GM12878 (cell line): ENCODE results near the gene SFSWAP. TPM values are rescaled to one million over a fixed set of nuclear protein-coding genes. Genes with fewer than 3 reads are reported as not detected.
A peak's percentile ranks its signal among the peaks of the same experiment; 100 is the strongest.

Experiments
- ATAC-seq: fragments of 200-7000 bp; cut with Tn5 transposase; 3 replicates; pipeline ENCODE4 v1.9.1; 2020; ENCODE audit warnings: mild to moderate bottlenecking, moderate library complexity
- BruUV-seq: library from RNA; stranded (reverse); fragments of 400-500 nt; replicated peaks from 2 replicates; lab custom pipeline; 2021; lab: Mats Ljungman, UMichigan
- CTCF ChIA-PET: fragments of 300-600 bp; sonication (Branson Sonifier 250); formaldehyde crosslinking; extraction: SDS; loops from one replicate; lab custom pipeline; 2021; ENCODE audit warnings: inconsistent platforms; lab: Yijun Ruan, JAX
- POLR2A ChIA-PET: fragments of 350-600 bp; formaldehyde crosslinking; extraction: SDS; loops from one replicate; lab custom pipeline; 2021; ENCODE audit warnings: inconsistent platforms; lab: Charles Lee
- RAD21 ChIA-PET: fragments of 300-600 bp; sonication (Branson Sonifier 250); formaldehyde crosslinking; loops from one replicate; lab custom pipeline; 2023; ENCODE audit warnings: antibody characterized with exemption; ENCODE audit not compliant: unreplicated experiment; lab: Charles Lee
- SMC1A ChIA-PET: fragments of 300-600 bp; sonication (Branson Sonifier 250); formaldehyde crosslinking; loops from one replicate; lab custom pipeline; 2023; ENCODE audit not compliant: unreplicated experiment, uncharacterized antibody; lab: Charles Lee
- DNase-seq: peaks from one replicate; pipeline ENCODE4 v3.0.0-alpha.2; 2011; ENCODE audit warnings: low read depth, low spot score
- FAIRE-seq: peaks from 3 replicates; lab custom pipeline; 2011; peaks lifted over from hg19 to GRCh38; lab: Jason Lieb, UNC
- H2AFZ ChIP-seq: 2 replicates; pipeline ENCODE4 v1.6.0; 2011; ENCODE audit warnings: low read depth, low read length, control low read depth; ENCODE audit not compliant: control insufficient read depth
- H3K27ac ChIP-seq: 2 replicates; pipeline ENCODE4 v1.5.1; 2011; ENCODE audit warnings: control low read depth; ENCODE audit not compliant: control insufficient read depth, insufficient read depth
- H3K27me3 ChIP-seq, 2 experiments: replicated peaks in 1 of 2; 2 replicates each; pipeline versions ENCODE4 v1.6.0 to v1.6.1; 2011; ENCODE audit warnings: low read length in 1 of 2; ENCODE audit not compliant: control insufficient read depth in 2 of 2, insufficient read depth in 2 of 2
- H3K36me3 ChIP-seq, 2 experiments: 2 replicates each; pipeline ENCODE4 v1.5.1; 2011; ENCODE audit warnings: low read length in 1 of 2; ENCODE audit not compliant: control insufficient read depth in 2 of 2, insufficient read depth in 2 of 2
- H3K4me1 ChIP-seq: 2 replicates; pipeline ENCODE4 v1.6.1; 2011; ENCODE audit warnings: mild to moderate bottlenecking, low read length, moderate library complexity, mixed read lengths; ENCODE audit not compliant: control insufficient read depth, insufficient read depth
- H3K4me2 ChIP-seq: 2 replicates; pipeline ENCODE4 v1.6.0; 2011; ENCODE audit warnings: control low read depth; ENCODE audit not compliant: control insufficient read depth, insufficient read depth
- H3K4me3 ChIP-seq: fragments of 200-600 bp; sonication (generic); 2 replicates; pipeline ENCODE4 v1.5.1; 2016
- H3K79me2 ChIP-seq: 2 replicates; pipeline ENCODE4 v1.6.0; 2011; ENCODE audit warnings: low read length; ENCODE audit not compliant: control insufficient read depth, insufficient read depth
- H3K9ac ChIP-seq: 2 replicates; pipeline ENCODE4 v1.8.0; 2011; ENCODE audit warnings: low read length, control low read depth, mixed read lengths; ENCODE audit not compliant: control insufficient read depth, insufficient read depth
- H3K9me3 ChIP-seq: replicated peaks from 3 replicates; pipeline ENCODE4 v1.5.1; 2011; ENCODE audit warnings: mild to moderate bottlenecking, low read length; ENCODE audit not compliant: control insufficient read depth, insufficient read depth
- H4K20me1 ChIP-seq: 2 replicates; pipeline ENCODE4 v1.6.0; 2011; ENCODE audit not compliant: control insufficient read depth, insufficient read depth
- BHLHE40 ChIP-seq, 2 experiments: fragments of 450-650 bp in 1 of 2; IDR thresholded peaks; 2 replicates each; pipeline ENCODE4 v1.6.1; 2011 to 2017; ENCODE audit warnings: low read depth in 2 of 2, borderline replicate concordance in 1 of 2, improper control_type of control experiment in 1 of 2, low read length in 1 of 2, mild to moderate bottlenecking in 1 of 2
- CBX5 ChIP-seq: sonication (generic); IDR thresholded peaks from 2 replicates; pipeline ENCODE4 v1.6.1; 2016; ENCODE audit warnings: low read depth, moderate library complexity, mild to moderate bottlenecking, inconsistent platforms
- CHD4 ChIP-seq: fragments of 200-600 bp; sonication (generic); IDR thresholded peaks from 2 replicates; pipeline ENCODE4 v1.6.1; 2016; ENCODE audit warnings: mild to moderate bottlenecking
- CREM ChIP-seq: IDR thresholded peaks from 2 replicates; pipeline ENCODE4 v1.6.1; 2014; ENCODE audit warnings: antibody characterized with exemption, low read depth
- EED ChIP-seq: sonication (generic); IDR thresholded peaks from 2 replicates; pipeline ENCODE4 v1.6.1; 2016; ENCODE audit warnings: antibody characterized with exemption, low read depth
- IRF4 ChIP-seq: IDR thresholded peaks from 2 replicates; pipeline ENCODE4 v1.6.1; 2011; ENCODE audit warnings: low read depth, low read length
- MXI1 ChIP-seq: fragments of 150-350 bp; IDR thresholded peaks from 2 replicates; pipeline ENCODE4 v1.6.1; 2011; ENCODE audit warnings: low read depth, mild to moderate bottlenecking, inconsistent platforms, low read length, improper control_type of control experiment
- MYB ChIP-seq: fragments of 150-350 bp; IDR thresholded peaks from 2 replicates; pipeline ENCODE4 v1.6.1; 2014; ENCODE audit warnings: mild to moderate bottlenecking, low read depth, low read length, borderline replicate concordance
- NBN ChIP-seq: fragments of 450-650 bp; IDR thresholded peaks from 2 replicates; pipeline ENCODE4 v1.6.1; 2016
- NR2C1 ChIP-seq: fragments of 450-650 bp; IDR thresholded peaks from 2 replicates; pipeline ENCODE4 v1.6.1; 2017; ENCODE audit warnings: antibody characterized with exemption, mild to moderate bottlenecking, moderate library complexity
- NR2C2 ChIP-seq: IDR thresholded peaks from 2 replicates; pipeline ENCODE4 v1.6.1; 2011; ENCODE audit warnings: borderline replicate concordance, low read depth; ENCODE audit not compliant: control insufficient read depth, insufficient read length
- NR2F1 ChIP-seq: fragments of 450-650 bp; conservative IDR thresholded peaks from 2 replicates; pipeline ENCODE4 v1.6.1; 2017; ENCODE audit warnings: mild to moderate bottlenecking
- RBBP5 ChIP-seq: fragments of 200-600 bp; sonication (generic); conservative IDR thresholded peaks from 2 replicates; pipeline ENCODE4 v1.6.1; 2016
- SMAD1 ChIP-seq: fragments of 450-650 bp; IDR thresholded peaks from 2 replicates; pipeline ENCODE4 v1.6.1; 2018; ENCODE audit warnings: mild to moderate bottlenecking, low read depth; ENCODE audit not compliant: partially characterized antibody
- SMARCA5 ChIP-seq: fragments of 450-650 bp; IDR thresholded peaks from 2 replicates; pipeline ENCODE4 v1.6.1; 2017; ENCODE audit warnings: mild to moderate bottlenecking
- SRF ChIP-seq, 2 experiments: IDR thresholded peaks; 2 replicates each; pipeline ENCODE4 v1.6.1; 2011; ENCODE audit warnings: low read depth in 2 of 2, low read length in 2 of 2, mild to moderate bottlenecking in 1 of 2, moderate library complexity in 1 of 2
- YY1 ChIP-seq: IDR thresholded peaks from 2 replicates; pipeline ENCODE4 v1.6.1; 2011; ENCODE audit warnings: low read depth, mild to moderate bottlenecking, low read length
- WGBS: methylation state at CpG from one replicate; pipeline ENCODE4 v1.1.6; 2016; ENCODE audit warnings: low lambda C conversion rate; ENCODE audit not compliant: insufficient replicate concordance, insufficient coverage; ENCODE audit errors: missing lambda C conversion rate; 5-methylcytosine and 5-hydroxymethylcytosine counted together
- in situ Hi-C: fragments of 300-500 bp; cut with MboI; formaldehyde crosslinking; loops from 9 replicates; pipeline ENCODE4 v1.14.3; 2018; ENCODE audit warnings: mixed read lengths
- intact Hi-C: fragments of 100-400 bp; cut with micrococcal nuclease; formaldehyde crosslinking; loops from one replicate; pipeline ENCODE4 v1.14.2; 2022; ENCODE audit not compliant: unreplicated experiment
- polyA plus RNA-seq, 11 experiments: library from polyadenylated mRNA; depleted of rRNA in 4 of 11; unstranded in 6 of 11; stranded (reverse) in 5 of 11; fragments of >200 nt; fragmentation: Nextera tagmentation in 4 of 11; fragmentation: Illumina TruSeq in 1 of 11; extraction: Ambion mirVana in 4 of 11; extraction: Trizol in 1 of 11; gene quantifications; 1 replicate in 1 of 11; 2 replicates in 10 of 11; pipeline versions ENCODE4 v1.2.1 to v1.2.3, GENCODE V29; 2011 to 2016; ENCODE audit warnings: inconsistent platforms in 2 of 11, missing spikeins in 2 of 11, low read depth in 1 of 11
- total RNA-seq, 4 experiments: library from RNA; depleted of rRNA in 3 of 4; stranded (reverse); fragments of >200 nt in 3 of 4; fragmentation: Illumina TruSeq in 1 of 4; extraction: Trizol in 1 of 4; gene quantifications; 2 replicates each; pipeline versions ENCODE4 v1.2.1 to v1.2.3, GENCODE V29; 2013 to 2021
- TF ChIP-seq, protein P1 (sequence below): fragments of 450-650 bp; IDR thresholded peaks from 2 replicates; pipeline ENCODE4 v1.6.1; 2017; ENCODE audit warnings: mild to moderate bottlenecking
- TF ChIP-seq, protein P2 (sequence below): IDR thresholded peaks from 2 replicates; pipeline ENCODE4 v1.6.1; 2011; ENCODE audit warnings: low read depth, mild to moderate bottlenecking, low read length, moderate library complexity, borderline replicate concordance; ENCODE audit errors: extremely low read depth
- TF ChIP-seq, protein P3 (sequence below): fragments of 450-650 bp; conservative IDR thresholded peaks from 2 replicates; pipeline ENCODE4 v1.6.1; 2017; ENCODE audit warnings: mild to moderate bottlenecking, moderate library complexity

The SFSWAP gene
- total and polyA plus RNA-seq, 10 of the 15 experiments (the other 5 are each of a cell fraction or from before 2014, with no cell fraction given) = 1.8 to 48.6 (median 25.0) TPM

DNA sequence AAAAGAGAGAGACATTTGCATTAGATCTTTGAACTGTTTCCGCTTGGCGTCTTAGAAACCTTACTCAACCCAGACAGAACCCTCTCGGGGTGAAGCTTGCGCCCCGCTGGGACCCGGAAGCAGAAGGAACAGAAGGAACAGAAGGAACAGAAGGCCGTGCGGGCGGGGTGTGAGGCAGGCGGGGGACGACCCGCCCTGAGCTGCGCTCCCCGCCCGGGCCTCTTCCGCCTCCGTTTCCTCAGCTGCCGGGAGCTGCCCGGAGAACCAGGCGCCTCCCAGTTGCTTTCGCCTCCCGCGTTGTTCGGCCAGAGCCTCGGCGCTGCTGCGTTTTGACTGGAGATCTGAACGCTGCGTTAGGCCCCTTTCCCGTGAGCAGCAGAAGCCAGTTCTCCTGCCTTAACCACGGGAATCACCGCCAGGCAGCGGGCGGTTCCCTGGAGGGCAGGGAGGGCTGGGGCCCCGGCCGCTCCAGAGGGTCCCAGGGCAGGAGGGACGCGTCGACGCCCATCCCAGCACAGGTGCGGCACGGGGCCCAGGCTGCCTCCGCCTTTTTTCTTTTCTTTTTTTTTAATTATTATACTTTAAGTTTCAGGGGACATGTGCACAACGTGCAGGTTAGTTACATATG lies 98.0 kb downstream of the SFSWAP start:
- TSS peak; percentile 55 for BruUV-seq
- Histone ChIP-seq H3K9me3 (peaks cover 4% of the 10 kb centered on the region; the same call in 1 of the 3 replicates), H3K4me3 (no peak overlapping the region; the same call in 1 of the 2 replicates), H3K4me2 (no peak overlapping the region), H2AFZ (peak overlapping the region; percentile 24; the same call in 1 of the 2 replicates), H3K27ac (no peak overlapping the region), H4K20me1 (no peaks in the 10 kb centered on the region), H3K36me3 (no peaks in the 10 kb centered on the region), H3K4me1 (no peaks in the 10 kb centered on the region), H3K27me3 (no peaks in the 10 kb centered on the region), H3K9ac (no peak overlapping the region), H3K79me2 (no peaks in the 10 kb centered on the region)
- ATAC-seq (peak; percentile 98), DNase-seq (peak; percentile 7), FAIRE-seq (no peak)
- CTCF ChIA-PET = interaction anchor here (0.8 kb wide), 1 partner anchor 54 kb away, joined by 3 read pairs; no protein-coding TSS in a partner anchor
- POLR2A ChIA-PET = no interaction called here
- SMC1A ChIA-PET = no interaction called here
- intact Hi-C loops (no loop called here), in situ Hi-C loops (no loop called here)
- WGBS = 26% methylated on average over 36 of the region's 44 CpGs
- RAD21 ChIA-PET = no interaction called here
- TF ChIP-seq IRF4 (no peak), MYB (no peak), RBBP5 (no peak), NBN (no peak), CREM (no peak), CHD4 (no peak), YY1 (no peak), NR2F1 (no peak), SMAD1 (no peak), EED (no peak), SMARCA5 (no peak), BHLHE40 (IDR thresholded peaks at IDR 0.05; ENCODE audit: borderline replicate concordance in 1 of 2, low read depth in 2 of 2, low read length in 1 of 2) (peak in 1 of 2 experiments; percentile 8; a peak in 1 of 4 replicates), SRF (IDR thresholded peaks at IDR 0.05; ENCODE audit: low read depth in 2 of 2, low read length in 2 of 2) (no peak), MXI1 (no peak), NR2C2 (no peak), NR2C1 (peak; percentile 74), CBX5 (no peak)
- TF ChIP-seq, protein P1, sequence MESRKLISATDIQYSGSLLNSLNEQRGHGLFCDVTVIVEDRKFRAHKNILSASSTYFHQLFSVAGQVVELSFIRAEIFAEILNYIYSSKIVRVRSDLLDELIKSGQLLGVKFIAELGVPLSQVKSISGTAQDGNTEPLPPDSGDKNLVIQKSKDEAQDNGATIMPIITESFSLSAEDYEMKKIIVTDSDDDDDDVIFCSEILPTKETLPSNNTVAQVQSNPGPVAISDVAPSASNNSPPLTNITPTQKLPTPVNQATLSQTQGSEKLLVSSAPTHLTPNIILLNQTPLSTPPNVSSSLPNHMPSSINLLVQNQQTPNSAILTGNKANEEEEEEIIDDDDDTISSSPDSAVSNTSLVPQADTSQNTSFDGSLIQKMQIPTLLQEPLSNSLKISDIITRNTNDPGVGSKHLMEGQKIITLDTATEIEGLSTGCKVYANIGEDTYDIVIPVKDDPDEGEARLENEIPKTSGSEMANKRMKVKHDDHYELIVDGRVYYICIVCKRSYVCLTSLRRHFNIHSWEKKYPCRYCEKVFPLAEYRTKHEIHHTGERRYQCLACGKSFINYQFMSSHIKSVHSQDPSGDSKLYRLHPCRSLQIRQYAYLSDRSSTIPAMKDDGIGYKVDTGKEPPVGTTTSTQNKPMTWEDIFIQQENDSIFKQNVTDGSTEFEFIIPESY = no peak
- TF ChIP-seq, protein P2, sequence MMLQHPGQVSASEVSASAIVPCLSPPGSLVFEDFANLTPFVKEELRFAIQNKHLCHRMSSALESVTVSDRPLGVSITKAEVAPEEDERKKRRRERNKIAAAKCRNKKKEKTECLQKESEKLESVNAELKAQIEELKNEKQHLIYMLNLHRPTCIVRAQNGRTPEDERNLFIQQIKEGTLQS = no peak
- TF ChIP-seq, protein P3, sequence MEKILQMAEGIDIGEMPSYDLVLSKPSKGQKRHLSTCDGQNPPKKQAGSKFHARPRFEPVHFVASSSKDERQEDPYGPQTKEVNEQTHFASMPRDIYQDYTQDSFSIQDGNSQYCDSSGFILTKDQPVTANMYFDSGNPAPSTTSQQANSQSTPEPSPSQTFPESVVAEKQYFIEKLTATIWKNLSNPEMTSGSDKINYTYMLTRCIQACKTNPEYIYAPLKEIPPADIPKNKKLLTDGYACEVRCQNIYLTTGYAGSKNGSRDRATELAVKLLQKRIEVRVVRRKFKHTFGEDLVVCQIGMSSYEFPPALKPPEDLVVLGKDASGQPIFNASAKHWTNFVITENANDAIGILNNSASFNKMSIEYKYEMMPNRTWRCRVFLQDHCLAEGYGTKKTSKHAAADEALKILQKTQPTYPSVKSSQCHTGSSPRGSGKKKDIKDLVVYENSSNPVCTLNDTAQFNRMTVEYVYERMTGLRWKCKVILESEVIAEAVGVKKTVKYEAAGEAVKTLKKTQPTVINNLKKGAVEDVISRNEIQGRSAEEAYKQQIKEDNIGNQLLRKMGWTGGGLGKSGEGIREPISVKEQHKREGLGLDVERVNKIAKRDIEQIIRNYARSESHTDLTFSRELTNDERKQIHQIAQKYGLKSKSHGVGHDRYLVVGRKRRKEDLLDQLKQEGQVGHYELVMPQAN = no peak
